A549 (cell line): ENCODE data around the gene FGF1. TPM values are rescaled to one million over a fixed set of nuclear protein-coding genes. Genes with fewer than 3 reads are reported as not detected.
A peak's percentile ranks its signal among the peaks of the same experiment; 100 is the strongest.

Experiments used
- ATAC-seq, 2 experiments: fragments of 200-7000 bp in 1 of 2; fragments of >200 bp in 1 of 2; cut with Nextera tagmentation in 1 of 2; cut with Tn5 transposase in 1 of 2; 3 replicates each; pipeline versions ENCODE4 v1.8.0 to v1.9.1; 2018 to 2020; ENCODE audit warnings: mild to moderate bottlenecking in 1 of 2, moderate library complexity in 1 of 2
- CTCF ChIA-PET: fragments of 300-600 bp; sonication (Branson Sonifier 250); formaldehyde crosslinking; extraction: SDS; loops from one replicate; lab custom pipeline; 2021; ENCODE audit warnings: antibody characterized with exemption, inconsistent platforms; lab: Yijun Ruan, JAX
- POLR2A ChIA-PET: fragments of 350-600 bp; formaldehyde crosslinking; extraction: SDS; loops from one replicate; lab custom pipeline; 2021; ENCODE audit warnings: antibody characterized with exemption, inconsistent platforms; lab: Yijun Ruan, JAX
- DNase-seq, 2 experiments: peaks; one replicate each; pipeline versions ENCODE4 v3.0.0 to v3.0.0-alpha.2; 2011 to 2016; ENCODE audit warnings: low read depth in 1 of 2, low spot score in 1 of 2
- FAIRE-seq: peaks from 2 replicates; lab custom pipeline; 2011; peaks lifted over from hg19 to GRCh38; lab: Jason Lieb, UNC
- H3K27ac ChIP-seq, 2 experiments: fragments of >200 bp; sonication (Bioruptor Twin); formaldehyde crosslinking; 3 replicates each; pipeline ENCODE4 v1.5.1; 2016 to 2017
- H3K4me1 ChIP-seq: fragments of >200 bp; sonication (Bioruptor Twin); formaldehyde crosslinking; 3 replicates; pipeline ENCODE4 v1.6.1; 2016
- H3K4me2 ChIP-seq: fragments of >200 bp; sonication (Bioruptor Twin); formaldehyde crosslinking; 3 replicates; pipeline ENCODE4 v1.6.1; 2016
- H3K4me3 ChIP-seq: fragments of >200 bp; sonication (Bioruptor Twin); formaldehyde crosslinking; 3 replicates; pipeline ENCODE4 v1.5.1; 2016
- H3K9me3 ChIP-seq: fragments of >200 bp; sonication (Bioruptor Twin); formaldehyde crosslinking; 3 replicates; pipeline ENCODE4 v1.6.1; 2016
- BHLHE40 ChIP-seq: IDR thresholded peaks from 2 replicates; pipeline ENCODE4 v1.6.1; 2012; ENCODE audit warnings: low read depth, low read length, inconsistent platforms
- CEBPB ChIP-seq, 2 experiments: fragments of >200 bp in 1 of 2; sonication (Bioruptor Twin) in 1 of 2; formaldehyde crosslinking in 1 of 2; IDR thresholded peaks; 2 replicates each; pipeline ENCODE4 v1.6.1; 2012 to 2016
- EHMT2 ChIP-seq: fragments of 200-600 bp; sonication (generic); IDR thresholded peaks from 2 replicates; pipeline ENCODE4 v1.6.1; 2016; ENCODE audit warnings: antibody characterized with exemption, low read depth, mild to moderate bottlenecking, moderate library complexity
- ESRRA ChIP-seq: fragments of 150-350 bp; IDR thresholded peaks from 2 replicates; pipeline ENCODE4 v1.6.1; 2014; ENCODE audit warnings: mild to moderate bottlenecking, low read length, borderline replicate concordance
- FOSB ChIP-seq: fragments of 250-450 bp; sonication (Bioruptor Pico); IDR thresholded peaks from 2 replicates; pipeline ENCODE4 v1.5.0; 2020; ENCODE audit warnings: mild to moderate bottlenecking, moderate library complexity
- FOSL2 ChIP-seq, 2 experiments: fragments of 450-650 bp in 1 of 2; fragments of >200 bp in 1 of 2; sonication (Bioruptor Twin) in 1 of 2; formaldehyde crosslinking; IDR thresholded peaks; 2 replicates each; pipeline versions ENCODE4 v1.5.0 to v1.6.1; 2016 to 2020; ENCODE audit warnings: mild to moderate bottlenecking in 1 of 2, moderate library complexity in 1 of 2
- HDAC2 ChIP-seq: fragments of 200-600 bp; sonication (generic); IDR thresholded peaks from 2 replicates; pipeline ENCODE4 v1.6.1; 2016
- HEYL ChIP-seq: fragments of 250-450 bp; sonication (Bioruptor Pico); IDR thresholded peaks from 2 replicates; pipeline ENCODE4 v1.8.0; 2021; ENCODE audit warnings: mild to moderate bottlenecking, moderate library complexity
- HOXB5 ChIP-seq: fragments of 250-450 bp; sonication (Bioruptor Pico); IDR thresholded peaks from 2 replicates; pipeline ENCODE4 v1.5.0; 2020; ENCODE audit warnings: mild to moderate bottlenecking, moderate library complexity
- KDM1A ChIP-seq: fragments of 200-600 bp; sonication (generic); IDR thresholded peaks from 2 replicates; pipeline ENCODE4 v1.6.1; 2016; ENCODE audit warnings: low read depth, mild to moderate bottlenecking
- KDM5A ChIP-seq: fragments of 200-600 bp; sonication (generic); IDR thresholded peaks from 2 replicates; pipeline ENCODE4 v1.6.1; 2016; ENCODE audit warnings: antibody characterized with exemption, mild to moderate bottlenecking
- MAFK ChIP-seq: fragments of 450-650 bp; IDR thresholded peaks from 2 replicates; pipeline ENCODE4 v1.6.1; 2014; ENCODE audit not compliant: partially characterized antibody
- NFE2L2 ChIP-seq: fragments of 150-350 bp; conservative IDR thresholded peaks from 2 replicates; pipeline ENCODE4 v1.6.1; 2014; ENCODE audit warnings: low read length
- POLR2AphosphoS2 ChIP-seq: conservative IDR thresholded peaks from 2 replicates; pipeline ENCODE4 v1.6.1; 2012; ENCODE audit warnings: low read length, improper control_type of control experiment, inconsistent platforms
- RFX5 ChIP-seq: fragments of 450-650 bp; IDR thresholded peaks from 2 replicates; pipeline ENCODE4 v1.7.1; 2014; ENCODE audit warnings: antibody characterized with exemption, mild to moderate bottlenecking, moderate library complexity
- RNF2 ChIP-seq: fragments of 200-600 bp; sonication (generic); IDR thresholded peaks from 2 replicates; pipeline ENCODE4 v1.6.1; 2016; ENCODE audit warnings: low read depth, mild to moderate bottlenecking, antibody characterized with exemption, moderate library complexity, borderline replicate concordance
- SREBF2 ChIP-seq: fragments of 450-650 bp; IDR thresholded peaks from 2 replicates; pipeline ENCODE4 v1.6.1; 2014; ENCODE audit warnings: mild to moderate bottlenecking, moderate library complexity
- TFCP2L1 ChIP-seq: fragments of 250-450 bp; sonication (Bioruptor Pico); IDR thresholded peaks from 2 replicates; pipeline ENCODE4 v1.5.0; 2021; ENCODE audit warnings: mild to moderate bottlenecking
- ZSCAN20 ChIP-seq: fragments of 250-450 bp; sonication (Bioruptor Pico); IDR thresholded peaks from 2 replicates; pipeline ENCODE4 v1.8.0; 2022; ENCODE audit warnings: mild to moderate bottlenecking, moderate library complexity
- WGBS: methylation state at CpG from one replicate; pipeline ENCODE4 v1.1.6; 2017; ENCODE audit errors: missing lambda C conversion rate; 5-methylcytosine and 5-hydroxymethylcytosine counted together
- polyA plus RNA-seq, 4 experiments: library from polyadenylated mRNA; depleted of rRNA in 3 of 4; stranded (reverse); fragments of >200 nt; fragmentation: RNase III in 1 of 4; extraction: RNeasy Plus Mini Kit Qiagen cat#74134 plus additional on column Dnase treatment in 1 of 4; gene quantifications; 2 replicates in 3 of 4; 3 replicates in 1 of 4; pipeline ENCODE4 v1.2.3, GENCODE V29; 2011 to 2017
- TF ChIP-seq, protein P1 (sequence below): fragments of 250-450 bp; sonication (Bioruptor Pico); IDR thresholded peaks from 2 replicates; pipeline ENCODE4 v1.5.0; 2020; ENCODE audit warnings: low read depth, mild to moderate bottlenecking, moderate library complexity
- TF ChIP-seq, protein P2 (sequence below): fragments of >200 bp; sonication (Bioruptor Twin); formaldehyde crosslinking; IDR thresholded peaks from 3 replicates; pipeline ENCODE4 v1.6.1; 2016
- TF ChIP-seq, protein P3 (sequence below): fragments of 200-600 bp; sonication (generic); IDR thresholded peaks from 2 replicates; pipeline ENCODE4 v1.6.1; 2016; ENCODE audit warnings: antibody characterized with exemption, mild to moderate bottlenecking, moderate library complexity
- TF ChIP-seq, protein P4 (sequence below): fragments of 450-650 bp; IDR thresholded peaks from 2 replicates; pipeline ENCODE4 v1.6.1; 2014; ENCODE audit warnings: antibody characterized with exemption

Gene FGF1
- polyA plus RNA-seq, 2 of the 4 experiments (the other 2 are of a cell fraction): 0.05 to 0.40 TPM

DNA sequence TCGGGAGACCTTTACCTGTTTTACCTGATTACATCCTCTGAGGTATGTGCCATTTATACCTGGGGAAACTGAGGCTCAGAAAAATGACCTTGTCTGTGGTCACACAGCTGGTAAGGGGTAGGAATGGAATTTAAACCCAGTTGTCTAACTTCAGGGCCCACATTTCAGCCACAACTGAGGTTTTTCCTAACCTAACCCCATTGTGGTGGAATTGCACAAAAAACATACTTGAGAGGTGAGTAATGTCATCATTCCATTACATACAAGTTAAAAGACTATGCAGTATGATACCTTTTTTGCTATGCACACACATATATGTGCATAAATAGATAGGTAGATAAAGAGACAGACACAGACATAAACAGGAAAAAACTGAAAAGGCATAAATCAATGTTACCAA, 14.1 kb downstream of the FGF1 start (continued):
- TF ChIP-seq CEBPB (IDR thresholded peaks at IDR 0.05) (no peak), SREBF2 (no peak), TFCP2L1 (CRISPR knock-in tag) (no peak)
- TF ChIP-seq, protein P1, sequence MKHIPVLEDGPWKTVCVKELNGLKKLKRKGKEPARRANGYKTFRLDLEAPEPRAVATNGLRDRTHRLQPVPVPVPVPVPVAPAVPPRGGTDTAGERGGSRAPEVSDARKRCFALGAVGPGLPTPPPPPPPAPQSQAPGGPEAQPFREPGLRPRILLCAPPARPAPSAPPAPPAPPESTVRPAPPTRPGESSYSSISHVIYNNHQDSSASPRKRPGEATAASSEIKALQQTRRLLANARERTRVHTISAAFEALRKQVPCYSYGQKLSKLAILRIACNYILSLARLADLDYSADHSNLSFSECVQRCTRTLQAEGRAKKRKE (CRISPR knock-in tag): no peak

DNA sequence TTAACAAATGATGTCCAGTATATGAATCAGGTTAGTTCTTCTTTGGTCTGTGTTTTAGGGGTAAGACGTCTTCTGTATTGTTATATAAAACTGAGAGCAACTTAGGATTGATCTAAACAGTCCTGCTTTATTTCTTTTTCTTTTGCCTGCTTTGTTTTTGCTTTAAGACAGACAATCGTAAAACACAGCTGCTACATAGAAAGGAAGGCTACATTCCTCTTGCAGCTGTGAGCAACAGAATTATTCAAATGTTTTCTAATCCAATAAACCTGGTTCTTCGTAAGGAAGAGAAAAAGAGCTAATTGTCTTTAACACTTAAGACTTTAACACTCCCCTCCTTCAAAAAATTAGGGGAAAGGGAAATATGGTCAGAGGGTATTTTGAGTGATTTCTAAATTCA, 14.6 kb downstream of the FGF1 start:
- FAIRE-seq: peak; percentile 18
- POLR2A ChIA-PET: no interaction called here
- no peak for DNase-seq
- no peak for ATAC-seq
- Histone ChIP-seq H3K27ac (no peak overlapping the region), H3K4me2 (no peak overlapping the region), H3K9me3 (no peaks in the 10 kb centered on the region), H3K4me3 (no peak overlapping the region), H3K4me1 (peaks cover 4% of the 10 kb centered on the region; the same call in 1 of the 3 replicates)
- TF ChIP-seq BHLHE40 (no peak), HEYL (CRISPR knock-in tag) (no peak), RFX5 (no peak), KDM5A (no peak), NFE2L2 (no peak), EHMT2 (no peak)
- TF ChIP-seq, protein P2, sequence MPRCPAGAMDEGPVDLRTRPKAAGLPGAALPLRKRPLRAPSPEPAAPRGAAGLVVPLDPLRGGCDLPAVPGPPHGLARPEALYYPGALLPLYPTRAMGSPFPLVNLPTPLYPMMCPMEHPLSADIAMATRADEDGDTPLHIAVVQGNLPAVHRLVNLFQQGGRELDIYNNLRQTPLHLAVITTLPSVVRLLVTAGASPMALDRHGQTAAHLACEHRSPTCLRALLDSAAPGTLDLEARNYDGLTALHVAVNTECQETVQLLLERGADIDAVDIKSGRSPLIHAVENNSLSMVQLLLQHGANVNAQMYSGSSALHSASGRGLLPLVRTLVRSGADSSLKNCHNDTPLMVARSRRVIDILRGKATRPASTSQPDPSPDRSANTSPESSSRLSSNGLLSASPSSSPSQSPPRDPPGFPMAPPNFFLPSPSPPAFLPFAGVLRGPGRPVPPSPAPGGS: no peak
- TF ChIP-seq, protein P3, sequence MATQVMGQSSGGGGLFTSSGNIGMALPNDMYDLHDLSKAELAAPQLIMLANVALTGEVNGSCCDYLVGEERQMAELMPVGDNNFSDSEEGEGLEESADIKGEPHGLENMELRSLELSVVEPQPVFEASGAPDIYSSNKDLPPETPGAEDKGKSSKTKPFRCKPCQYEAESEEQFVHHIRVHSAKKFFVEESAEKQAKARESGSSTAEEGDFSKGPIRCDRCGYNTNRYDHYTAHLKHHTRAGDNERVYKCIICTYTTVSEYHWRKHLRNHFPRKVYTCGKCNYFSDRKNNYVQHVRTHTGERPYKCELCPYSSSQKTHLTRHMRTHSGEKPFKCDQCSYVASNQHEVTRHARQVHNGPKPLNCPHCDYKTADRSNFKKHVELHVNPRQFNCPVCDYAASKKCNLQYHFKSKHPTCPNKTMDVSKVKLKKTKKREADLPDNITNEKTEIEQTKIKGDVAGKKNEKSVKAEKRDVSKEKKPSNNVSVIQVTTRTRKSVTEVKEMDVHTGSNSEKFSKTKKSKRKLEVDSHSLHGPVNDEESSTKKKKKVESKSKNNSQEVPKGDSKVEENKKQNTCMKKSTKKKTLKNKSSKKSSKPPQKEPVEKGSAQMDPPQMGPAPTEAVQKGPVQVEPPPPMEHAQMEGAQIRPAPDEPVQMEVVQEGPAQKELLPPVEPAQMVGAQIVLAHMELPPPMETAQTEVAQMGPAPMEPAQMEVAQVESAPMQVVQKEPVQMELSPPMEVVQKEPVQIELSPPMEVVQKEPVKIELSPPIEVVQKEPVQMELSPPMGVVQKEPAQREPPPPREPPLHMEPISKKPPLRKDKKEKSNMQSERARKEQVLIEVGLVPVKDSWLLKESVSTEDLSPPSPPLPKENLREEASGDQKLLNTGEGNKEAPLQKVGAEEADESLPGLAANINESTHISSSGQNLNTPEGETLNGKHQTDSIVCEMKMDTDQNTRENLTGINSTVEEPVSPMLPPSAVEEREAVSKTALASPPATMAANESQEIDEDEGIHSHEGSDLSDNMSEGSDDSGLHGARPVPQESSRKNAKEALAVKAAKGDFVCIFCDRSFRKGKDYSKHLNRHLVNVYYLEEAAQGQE: no peak
- CTCF ChIA-PET: interaction anchor here (0.6 to 7.4 kb wide), 7 partner anchors 10 to 45 kb away, joined by 3 to 68 read pairs (median 3); no protein-coding TSS in a partner anchor
- 71% methylated on average over 3 of the region's 3 CpGs for WGBS

DNA sequence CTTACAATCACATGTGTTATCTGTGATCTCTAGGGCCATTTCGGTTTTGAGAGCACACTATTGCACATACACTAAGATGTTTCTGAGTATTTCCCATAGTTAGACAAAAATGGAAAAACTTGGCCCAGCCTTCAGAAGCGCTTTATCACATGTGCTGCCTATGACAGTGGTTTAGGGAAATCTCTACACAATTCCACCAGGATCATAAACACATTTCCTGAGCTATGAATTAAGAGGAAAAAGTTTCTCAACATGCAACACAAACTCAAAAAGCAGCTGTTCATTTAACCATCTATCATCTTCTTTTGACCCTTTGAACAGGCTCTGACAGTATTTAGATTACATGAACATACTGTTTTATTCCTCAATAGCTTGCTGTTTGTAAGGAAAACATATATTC, 15.1 kb downstream of the FGF1 start:
- TF ChIP-seq, protein P4, sequence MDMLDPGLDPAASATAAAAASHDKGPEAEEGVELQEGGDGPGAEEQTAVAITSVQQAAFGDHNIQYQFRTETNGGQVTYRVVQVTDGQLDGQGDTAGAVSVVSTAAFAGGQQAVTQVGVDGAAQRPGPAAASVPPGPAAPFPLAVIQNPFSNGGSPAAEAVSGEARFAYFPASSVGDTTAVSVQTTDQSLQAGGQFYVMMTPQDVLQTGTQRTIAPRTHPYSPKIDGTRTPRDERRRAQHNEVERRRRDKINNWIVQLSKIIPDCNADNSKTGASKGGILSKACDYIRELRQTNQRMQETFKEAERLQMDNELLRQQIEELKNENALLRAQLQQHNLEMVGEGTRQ: no peak
- TF ChIP-seq FOSL2 (IDR thresholded peaks at IDR 0.05) (no peak), FOSL2 (CRISPR knock-in tag; IDR thresholded peaks at IDR 0.05) (no peak), ESRRA (no peak), RNF2 (no peak), HOXB5 (CRISPR knock-in tag) (no peak), FOSB (no peak), MAFK (no peak), ZSCAN20 (no peak), KDM1A (no peak), POLR2AphosphoS2 (no peak), HDAC2 (no peak)
- TF ChIP-seq, protein P1 (CRISPR knock-in tag): no peak
- POLR2A ChIA-PET: no interaction called here
- H3K4me1 ChIP-seq: peaks cover 4% of the 10 kb centered on the region; the same call in 1 of the 3 replicates
- 61% methylated on average over 2 of the region's 2 CpGs for WGBS
- H3K4me2 ChIP-seq: no peak overlapping the region
- no peaks in the 10 kb centered on the region for H3K9me3 ChIP-seq
- H3K27ac ChIP-seq: no peak overlapping the region
- DNase-seq (no peak), ATAC-seq (no peak), FAIRE-seq (no peak)
- H3K4me3 ChIP-seq: no peak overlapping the region
- CTCF ChIA-PET: interaction anchor here (0.6 to 7.4 kb wide), 7 partner anchors 10 to 218 kb away, joined by 3 to 68 read pairs (median 3); no protein-coding TSS in a partner anchor
